HL-60 (cell line): Measurements from ENCODE around the gene NBAS.

ENCODE experiments used
- CTCF ChIP-seq: IDR thresholded peaks from one replicate; pipeline ENCODE4 v1.5.1; 2011; ENCODE audit warnings: low read length, control low read depth, inconsistent platforms; ENCODE audit not compliant: insufficient read depth
- POLR2AphosphoS5 ChIP-seq: IDR thresholded peaks from 2 replicates; pipeline ENCODE4 v1.6.1; 2012; ENCODE audit warnings: low read depth

GRCh38 chr2:15243762-15244161, 317.4 kb downstream of the NBAS start:
- no peak for TF ChIP-seq CTCF
- no peak for TF ChIP-seq POLR2AphosphoS5
